Psoas muscle (tissue), 8 donors: ENCODE data around the gene EIF3F. TPM values are rescaled to one million over a fixed set of nuclear protein-coding genes. Genes with fewer than 3 reads are reported as not detected.

Experiments
- ATAC-seq, 4 donors: fragments of 200-7000 bp; cut with Tn5 transposase; one replicate each; pipeline ENCODE4 v1.9.1; 2020; ENCODE audit warnings: moderate library complexity in 3 of 4, mild to moderate bottlenecking in 2 of 4
- DNase-seq, 2 donors: peaks; one replicate each; pipeline ENCODE4 v3.0.0-alpha.2; 2020
- H3K27ac ChIP-seq: fragments of 200-600 bp; one replicate; pipeline ENCODE4 v1.8.0; 2022
- H3K27me3 ChIP-seq, 3 donors: fragments of 200-600 bp in 1 of 3; one replicate each; pipeline versions ENCODE4 v1.6.1 to v1.8.0; 2013 to 2022; ENCODE audit warnings: low read length in 2 of 3, mild to moderate bottlenecking in 2 of 3, moderate library complexity in 1 of 3; ENCODE audit not compliant: insufficient read depth in 3 of 3
- H3K36me3 ChIP-seq, 2 donors: fragments of 200-600 bp in 1 of 2; one replicate each; pipeline versions ENCODE4 v1.6.1 to v1.8.0; 2013 to 2022; ENCODE audit warnings: low read depth in 1 of 2, mild to moderate bottlenecking in 1 of 2, moderate library complexity in 1 of 2; ENCODE audit not compliant: insufficient read depth in 1 of 2
- H3K4me1 ChIP-seq: fragments of 200-600 bp; one replicate; pipeline ENCODE4 v1.8.0; 2022
- H3K4me3 ChIP-seq: fragments of 200-600 bp; one replicate; pipeline ENCODE4 v1.8.0; 2022; ENCODE audit warnings: mild to moderate bottlenecking
- H3K9me3 ChIP-seq: fragments of 200-600 bp; one replicate; pipeline ENCODE4 v1.8.0; 2022
- CTCF ChIP-seq: fragments of 200-600 bp; IDR thresholded peaks from one replicate; pipeline ENCODE4 v1.8.0; 2022; ENCODE audit warnings: antibody characterized with exemption
- WGBS, 3 donors: extraction: QIAGEN DNeasy Blood & Tissue Kit; methylation state at CpG; one replicate each; pipeline versions ENCODE4 v1.1.6 to v1.1.7; 2013; 5-methylcytosine and 5-hydroxymethylcytosine counted together
- intact Hi-C, 2 donors: fragments of 100-400 bp; cut with DNase I; formaldehyde crosslinking; loops; one replicate each; pipeline versions ENCODE4 v1.11.0 to v1.14.2; 2022
- polyA plus RNA-seq, 3 donors: library from polyadenylated mRNA; stranded (reverse); fragments of 200-250 nt; gene quantifications; one replicate each; pipeline ENCODE4 v1.2.3, GENCODE V29; 2013
- total RNA-seq, 4 donors: library from RNA; stranded (reverse); fragmentation: NEBNext Ultra II Directional in 2 of 4; extraction: Animal tissue kit (Norgen Biotek cat#: 25700) in 2 of 4; gene quantifications; one replicate each; pipeline versions ENCODE4 v1.2.1 to v1.2.4, GENCODE V29; 2021 to 2023
- donor health status: healthy with polysubstance abuse.
- donor health status: DM: no; HTN: no; CAD: no; lungs with moderate emphysema.
- donor health status: Bipolar disorder and iron deficiency.
- donor health status: healthy.
- donor health status: DM: yes; HTN: yes; CAD: no.
- donor health status: DM: no; HTN: no; CAD: no.
- donor health status: DM: no; HTN: no; CAD: no.
- donor health status: DM: yes; HTN: yes; CAD: no.

Gene EIF3F
- total and polyA plus RNA-seq, 7 donors: 149 to 539 (median 208) TPM

DNA sequence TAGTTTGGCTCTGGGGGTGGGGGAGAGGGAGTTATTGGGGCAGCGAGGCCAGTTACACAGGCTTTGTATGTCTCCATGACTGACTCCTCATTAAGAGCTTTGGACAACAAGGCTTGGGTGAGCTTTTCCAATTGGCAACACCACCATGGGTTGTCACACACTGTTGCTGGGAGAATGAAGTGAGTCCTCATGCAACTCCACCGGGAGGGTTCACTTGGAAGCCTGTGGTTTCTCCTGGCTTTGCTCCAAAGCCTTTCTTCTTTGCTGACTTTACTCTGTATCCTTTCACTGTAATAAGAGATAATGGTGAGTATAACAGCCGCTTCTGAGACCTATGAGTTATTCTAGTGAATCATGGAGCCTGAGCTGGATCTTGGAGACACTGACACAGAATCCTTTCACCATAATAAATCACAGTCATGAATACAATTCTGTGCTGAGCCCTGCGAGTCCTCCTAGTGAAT lies 24.9 kb downstream of the EIF3F start:
- no peak for TF ChIP-seq CTCF
- 54 to 66% (median 60%) methylated on average over 4 of the region's 4 CpGs for WGBS, 3 donors
- no peak for DNase-seq
- no peak for ATAC-seq
- Histone ChIP-seq H3K9me3 (no peaks in the 10 kb centered on the region), H3K4me3 (no peak overlapping the region), H3K36me3 (no peaks in the 10 kb centered on the region), H3K4me1 (no peaks in the 10 kb centered on the region), H3K27ac (no peak overlapping the region), H3K27me3 (peaks cover 0 to 8% (median 0%) of the 10 kb centered on the region in 3 donors)
- intact Hi-C loops: no loop called here

DNA sequence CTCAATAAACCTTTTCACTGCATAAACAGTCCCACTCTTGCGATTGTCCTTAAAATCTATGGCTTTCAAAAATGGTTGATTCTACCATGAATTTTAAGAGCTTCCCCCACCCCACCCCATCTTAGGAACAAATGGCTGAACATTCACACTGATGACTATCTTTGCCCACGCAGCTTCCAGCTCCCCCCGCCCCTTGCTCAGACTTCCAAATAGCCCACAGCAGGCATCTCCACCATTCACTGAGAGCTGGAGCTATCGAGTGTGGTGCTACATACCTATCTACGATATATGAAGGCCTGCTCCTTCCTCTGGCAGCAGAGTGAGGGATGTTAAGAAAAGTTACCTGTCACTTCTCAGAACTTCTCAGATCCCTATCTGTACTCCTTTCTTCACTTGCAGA lies 26.7 kb downstream of the EIF3F start:
- no peak for TF ChIP-seq CTCF
- Histone ChIP-seq H3K4me3 (no peak overlapping the region), H3K9me3 (no peaks in the 10 kb centered on the region), H3K27ac (no peak overlapping the region), H3K4me1 (no peaks in the 10 kb centered on the region), H3K27me3 (peaks cover 0 to 16% (median 0%) of the 10 kb centered on the region in 3 donors), H3K36me3 (no peaks in the 10 kb centered on the region)
- no peak for ATAC-seq
- intact Hi-C loops: no loop called here
- 74 to 85% (median 77%) methylated on average over 5 of the region's 5 CpGs for WGBS, 3 donors
- DNase-seq: no peak

DNA sequence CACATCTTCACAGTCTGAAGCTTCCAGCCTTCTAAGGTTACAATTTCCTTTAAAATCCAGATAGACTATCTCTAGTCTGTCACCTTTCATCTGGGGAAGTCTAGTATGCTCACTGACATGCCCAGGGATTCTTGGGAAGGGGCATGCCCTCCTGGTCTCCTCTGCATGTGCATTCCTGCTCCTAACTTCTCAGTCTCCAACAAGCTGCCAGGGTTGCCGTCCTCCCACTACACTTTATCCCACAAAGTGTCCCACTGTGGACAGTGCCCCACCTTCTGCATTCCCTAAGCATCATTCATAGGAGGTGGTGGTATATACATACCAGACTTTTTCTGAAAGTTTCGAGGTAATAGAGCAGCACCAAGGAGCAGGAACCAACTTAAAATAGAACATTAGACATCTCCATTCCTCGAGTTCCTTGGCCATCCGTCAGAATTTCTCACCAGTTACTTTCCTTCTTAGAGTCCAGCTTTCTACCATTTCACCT lies 28.7 kb downstream of the EIF3F start:
- 47 to 53% (median 49%) methylated on average over 4 of the region's 4 CpGs for WGBS, 3 donors
- Histone ChIP-seq H3K9me3 (no peaks in the 10 kb centered on the region), H3K27ac (no peak overlapping the region), H3K4me3 (no peak overlapping the region), H3K27me3 (peaks cover 0 to 35% (median 0%) of the 10 kb centered on the region in 3 donors), H3K36me3 (no peaks in the 10 kb centered on the region), H3K4me1 (no peaks in the 10 kb centered on the region)
- intact Hi-C loops: no loop called here
- DNase-seq: no peak
- no peak for TF ChIP-seq CTCF
- ATAC-seq: no peak

GRCh38 chr11:8016440-8016839 lies 29.3 kb downstream of the EIF3F start:
- H3K4me3 ChIP-seq: no peak overlapping the region
- ATAC-seq: no peak
- 19 to 29% (median 25%) methylated on average over 4 of the region's 4 CpGs for WGBS, 3 donors

More at GRCh38 chr11:8016440-8016839, 29.3 kb downstream of the EIF3F start:
- no peaks in the 10 kb centered on the region for H3K9me3 ChIP-seq
- H3K4me1 ChIP-seq: no peaks in the 10 kb centered on the region
- no peaks in the 10 kb centered on the region for H3K36me3 ChIP-seq
- no peak for TF ChIP-seq CTCF
- no peak overlapping the region for H3K27ac ChIP-seq
- intact Hi-C loops: no loop called here
- H3K27me3 ChIP-seq: peaks cover 0 to 41% (median 2%) of the 10 kb centered on the region in 3 donors
- DNase-seq: no peak
